SH-SY5Y (cell line): Measurements from ENCODE around the gene VSTM2B.

Source experiments
- GATA2 ChIP-seq: IDR thresholded peaks from 2 replicates; pipeline ENCODE4 v1.6.1; 2011; ENCODE audit warnings: mild to moderate bottlenecking, low read depth, low read length
- GATA3 ChIP-seq: IDR thresholded peaks from 2 replicates; pipeline ENCODE4 v1.6.1; 2011; ENCODE audit warnings: low read depth, mild to moderate bottlenecking, low read length, moderate library complexity

Gene VSTM2B

GRCh38 chr19:29525901-29526729 is at the start of gene VSTM2B:
Gene VSTM2B (plus strand): TSS chr19:29525994. CDS start chr19:29526584, 590 bp downstream.
- TF ChIP-seq GATA2 (no peak), GATA3 (no peak)

- TF ChIP-seq GATA3 (no peak), GATA2 (no peak)
Measured at GRCh38 chr19:29476528-29476927, 49.3 kb upstream of the VSTM2B start.

GRCh38 chr19:29477831-29478577 is 47.8 kb upstream of the VSTM2B start:
- TF ChIP-seq GATA2 (no peak), GATA3 (no peak)

- TF ChIP-seq GATA2, result no peak
- no peak for TF ChIP-seq GATA3
Measured at GRCh38 chr19:29478578-29479565, 46.9 kb upstream of the VSTM2B start.

- TF ChIP-seq GATA2 (no peak), GATA3 (no peak)
Measured at GRCh38 chr19:29479941-29480340, 45.9 kb upstream of the VSTM2B start.

- TF ChIP-seq GATA2 (no peak), GATA3 (no peak)
Measured at GRCh38 chr19:29480507-29480906, 45.3 kb upstream of the VSTM2B start.

GRCh38 chr19:29482855-29483640 is 42.7 kb upstream of the VSTM2B start:
- TF ChIP-seq GATA3 (no peak), GATA2 (no peak)

GRCh38 chr19:29483641-29483920 is 42.2 kb upstream of the VSTM2B start:
- TF ChIP-seq GATA2 (no peak), GATA3 (no peak)

- TF ChIP-seq GATA2 (no peak), GATA3 (no peak)
Measured at GRCh38 chr19:29483944-29484581, 41.7 kb upstream of the VSTM2B start.

GRCh38 chr19:29484876-29485275 is 40.9 kb upstream of the VSTM2B start:
- TF ChIP-seq GATA2 (no peak), GATA3 (no peak)

- TF ChIP-seq GATA2, result no peak
- no peak for TF ChIP-seq GATA3
Measured at GRCh38 chr19:29485293-29485692, 40.5 kb upstream of the VSTM2B start.

- TF ChIP-seq GATA3 (no peak), GATA2 (no peak)
Measured at GRCh38 chr19:29487432-29487831, 38.4 kb upstream of the VSTM2B start.

GRCh38 chr19:29488316-29488715 is 37.5 kb upstream of the VSTM2B start:
- TF ChIP-seq GATA3, result no peak
- no peak for TF ChIP-seq GATA2
